Measurements from ENCODE around the gene GAREM1. TPM values are rescaled to one million over a fixed set of nuclear protein-coding genes. Genes with fewer than 3 reads are reported as not detected.

The GAREM1 gene
- total and polyA plus RNA-seq, 2 donors (not counting 1 experiment from before 2014, with no cell fraction given) = 0.92 to 1.5 TPM

- Histone ChIP-seq H3K9ac (ENCODE audit: insufficient read depth, low read length) (no peak overlapping the region), H3K27ac (ENCODE audit: insufficient read depth, low read length) (no peak overlapping the region), H3K79me2 (ENCODE audit: control insufficient read depth, insufficient read depth, low read length) (no peaks in the 10 kb centered on the region), H3K4me2 (ENCODE audit: extremely low read depth, insufficient read depth, low read length) (no peak overlapping the region), H3K36me3 (ENCODE audit: control insufficient read depth, insufficient read depth, low read length) (no peaks in the 10 kb centered on the region), H4K20me1 (ENCODE audit: control insufficient read depth, extremely low read depth, insufficient read depth, low read length) (no peaks in the 10 kb centered on the region), H3K4me1 (ENCODE audit: control insufficient read depth, extremely low read depth, insufficient read depth, low read length) (no peaks in the 10 kb centered on the region), H3K27me3 (ENCODE audit: control insufficient read depth, insufficient read depth, low read length) (no peaks in the 10 kb centered on the region), H2AFZ (ENCODE audit: low read length) (no peak overlapping the region), H3K4me3 (replicated peaks in 1 of 4; ENCODE audit: control extremely low read depth in 1 of 4, insufficient read depth in 1 of 4, low read depth in 3 of 4, low read length in 4 of 4) (no peak overlapping the region), H3K9me3 (ENCODE audit: control insufficient read depth, insufficient read depth, low read depth, low read length) (no peaks in the 10 kb centered on the region)
- TF ChIP-seq CTCF (conservative IDR thresholded peaks at IDR 0.05 in 1 of 2, IDR thresholded peaks at IDR 0.05 in 1 of 2; ENCODE audit: low read depth in 1 of 2, low read length in 2 of 2) (no peak), EZH2 (IDR thresholded peaks at IDR 0.05; ENCODE audit: low read length, missing control alignments) (no peak)
- no peak for DNase-seq (ENCODE audit: low read depth in 2 of 2)
Measured at GRCh38 chr18:32418148-32418547, 52.5 kb downstream of the GAREM1 start.

- Histone ChIP-seq H3K27me3 (ENCODE audit: control insufficient read depth, insufficient read depth, low read length) (no peaks in the 10 kb centered on the region), H3K9ac (ENCODE audit: insufficient read depth, low read length) (no peak overlapping the region), H3K4me2 (ENCODE audit: extremely low read depth, insufficient read depth, low read length) (no peak overlapping the region), H3K4me3 (replicated peaks in 1 of 4; ENCODE audit: control extremely low read depth in 1 of 4, insufficient read depth in 1 of 4, low read depth in 3 of 4, low read length in 4 of 4) (no peak overlapping the region), H3K36me3 (ENCODE audit: control insufficient read depth, insufficient read depth, low read length) (no peaks in the 10 kb centered on the region), H3K27ac (ENCODE audit: insufficient read depth, low read length) (no peak overlapping the region), H3K79me2 (ENCODE audit: control insufficient read depth, insufficient read depth, low read length) (no peaks in the 10 kb centered on the region), H2AFZ (ENCODE audit: low read length) (no peak overlapping the region), H3K9me3 (ENCODE audit: control insufficient read depth, insufficient read depth, low read depth, low read length) (no peaks in the 10 kb centered on the region), H4K20me1 (ENCODE audit: control insufficient read depth, extremely low read depth, insufficient read depth, low read length) (no peaks in the 10 kb centered on the region), H3K4me1 (ENCODE audit: control insufficient read depth, extremely low read depth, insufficient read depth, low read length) (no peaks in the 10 kb centered on the region)
- DNase-seq (ENCODE audit: low read depth in 2 of 2) = no peak
- TF ChIP-seq CTCF (conservative IDR thresholded peaks at IDR 0.05 in 1 of 2, IDR thresholded peaks at IDR 0.05 in 1 of 2; ENCODE audit: low read depth in 1 of 2, low read length in 2 of 2) = no peak
- no peak for TF ChIP-seq EZH2 (IDR thresholded peaks at IDR 0.05; ENCODE audit: low read length, missing control alignments)
Measured at GRCh38 chr18:32405588-32405987, 65.1 kb downstream of the GAREM1 start.

- Histone ChIP-seq H3K36me3 (ENCODE audit: control insufficient read depth, insufficient read depth, low read length) (no peaks in the 10 kb centered on the region), H4K20me1 (ENCODE audit: control insufficient read depth, extremely low read depth, insufficient read depth, low read length) (no peaks in the 10 kb centered on the region), H3K27ac (ENCODE audit: insufficient read depth, low read length) (no peak overlapping the region), H3K4me1 (ENCODE audit: control insufficient read depth, extremely low read depth, insufficient read depth, low read length) (no peaks in the 10 kb centered on the region), H2AFZ (ENCODE audit: low read length) (no peak overlapping the region), H3K27me3 (ENCODE audit: control insufficient read depth, insufficient read depth, low read length) (no peaks in the 10 kb centered on the region), H3K4me2 (ENCODE audit: extremely low read depth, insufficient read depth, low read length) (no peak overlapping the region), H3K9me3 (ENCODE audit: control insufficient read depth, insufficient read depth, low read depth, low read length) (no peaks in the 10 kb centered on the region), H3K9ac (ENCODE audit: insufficient read depth, low read length) (no peak overlapping the region), H3K4me3 (replicated peaks in 1 of 4; ENCODE audit: control extremely low read depth in 1 of 4, insufficient read depth in 1 of 4, low read depth in 3 of 4, low read length in 4 of 4) (no peak overlapping the region), H3K79me2 (ENCODE audit: control insufficient read depth, insufficient read depth, low read length) (no peaks in the 10 kb centered on the region)
- no peak for TF ChIP-seq CTCF (conservative IDR thresholded peaks at IDR 0.05 in 1 of 2, IDR thresholded peaks at IDR 0.05 in 1 of 2; ENCODE audit: low read depth in 1 of 2, low read length in 2 of 2)
- TF ChIP-seq EZH2 (IDR thresholded peaks at IDR 0.05; ENCODE audit: low read length, missing control alignments) = no peak
- no peak for DNase-seq (ENCODE audit: low read depth in 2 of 2)
Measured at GRCh38 chr18:32401621-32402020, 69.1 kb downstream of the GAREM1 start.
